ENCODE measurements around the gene HPRT1. TPM values are rescaled to one million over a fixed set of nuclear protein-coding genes. Genes with fewer than 3 reads are reported as not detected.

Gene HPRT1
- total RNA-seq, 1 experiment from 2014 or later = 38.2 TPM

GRCh38 chrX:134469486-134469885 is 9.5 kb downstream of the HPRT1 start (continued):
- TF ChIP-seq TCF7 (CRISPR knock-in tag; IDR thresholded peaks at IDR 0.05; ENCODE audit: low read depth) = no peak

- Mint-ChIP-seq H3K4me3 (no peak overlapping the region), H3K9me3 (no peaks in the 10 kb centered on the region), H3K27ac (no peak overlapping the region), H3K27me3 (ENCODE audit: low read depth) (no peaks in the 10 kb centered on the region), H3K4me1 (no peaks in the 10 kb centered on the region), H3K36me3 (peaks cover 2% of the 10 kb centered on the region; the same call in 1 of the 2 replicates)
- no peak for DNase-seq (ENCODE audit: low spot score)
- TF ChIP-seq FOXP1 (CRISPR knock-in tag; IDR thresholded peaks at IDR 0.05; ENCODE audit: borderline replicate concordance) = no peak
- no peak for ATAC-seq
- ChIA-PET POLR2A (no interaction called here), CTCF (no interaction called here)
Measured at GRCh38 chrX:134470013-134470412, 10.0 kb downstream of the HPRT1 start.

- CTCF ChIA-PET = no interaction called here
- Mint-ChIP-seq H3K4me3 (no peak overlapping the region), H3K27me3 (ENCODE audit: low read depth) (no peaks in the 10 kb centered on the region), H3K36me3 (peaks cover 15% of the 10 kb centered on the region), H3K9me3 (no peaks in the 10 kb centered on the region), H3K4me1 (no peaks in the 10 kb centered on the region), H3K27ac (no peak overlapping the region)
- ATAC-seq (no peak), DNase-seq (ENCODE audit: low spot score) (no peak)
- TF ChIP-seq ZMAT4 (CRISPR knock-in tag; IDR thresholded peaks at IDR 0.05) (no peak), MAX (CRISPR knock-in tag; IDR thresholded peaks at IDR 0.05) (no peak), HMGXB4 (CRISPR knock-in tag; IDR thresholded peaks at IDR 0.05) (no peak), NFE2L1 (CRISPR knock-in tag; IDR thresholded peaks at IDR 0.05) (no peak), E2F4 (CRISPR knock-in tag; IDR thresholded peaks at IDR 0.05; ENCODE audit: borderline replicate concordance, low read depth) (no peak), ZNF219 (CRISPR knock-in tag; IDR thresholded peaks at IDR 0.05; ENCODE audit: borderline replicate concordance) (no peak)
- POLR2A ChIA-PET = no interaction called here
Measured at GRCh38 chrX:134472041-134472440, 12.1 kb downstream of the HPRT1 start.

- ChIA-PET POLR2A (no interaction called here), CTCF (no interaction called here)
- no peak for DNase-seq (ENCODE audit: low spot score)
- no peak overlapping the region for H3K27ac Mint-ChIP-seq
- no peaks in the 10 kb centered on the region for H3K27me3 Mint-ChIP-seq (ENCODE audit: low read depth)
- no peaks in the 10 kb centered on the region for H3K4me1 Mint-ChIP-seq
- peaks cover 22% of the 10 kb centered on the region for H3K36me3 Mint-ChIP-seq
- no peak overlapping the region for H3K4me3 Mint-ChIP-seq
- TF ChIP-seq HMGA2 (CRISPR knock-in tag; IDR thresholded peaks at IDR 0.05) (no peak), ZBTB21 (CRISPR knock-in tag; IDR thresholded peaks at IDR 0.05; ENCODE audit: borderline replicate concordance) (no peak), IRF2 (CRISPR knock-in tag; IDR thresholded peaks at IDR 0.05; ENCODE audit: borderline replicate concordance, low read depth) (no peak), STAT6 (CRISPR knock-in tag; conservative IDR thresholded peaks at IDR 0.05; ENCODE audit: low read depth) (no peak), ZNF532 (CRISPR knock-in tag; IDR thresholded peaks at IDR 0.05; ENCODE audit: borderline replicate concordance) (no peak), ZNF281 (CRISPR knock-in tag; IDR thresholded peaks at IDR 0.05) (no peak), NFE2L1 (CRISPR knock-in tag; IDR thresholded peaks at IDR 0.05) (no peak)
- ATAC-seq = no peak
- no peaks in the 10 kb centered on the region for H3K9me3 Mint-ChIP-seq
Measured at GRCh38 chrX:134476284-134476683, 16.3 kb downstream of the HPRT1 start.
